ENCODE data around the gene OGA. TPM values are rescaled to one million over a fixed set of nuclear protein-coding genes. Genes with fewer than 3 reads are reported as not detected.

The OGA gene
- total and polyA plus RNA-seq, 2 of the 8 experiments (the other 6 are each of a cell fraction or from before 2014, with no cell fraction given): 31.2 to 107 TPM

DNA sequence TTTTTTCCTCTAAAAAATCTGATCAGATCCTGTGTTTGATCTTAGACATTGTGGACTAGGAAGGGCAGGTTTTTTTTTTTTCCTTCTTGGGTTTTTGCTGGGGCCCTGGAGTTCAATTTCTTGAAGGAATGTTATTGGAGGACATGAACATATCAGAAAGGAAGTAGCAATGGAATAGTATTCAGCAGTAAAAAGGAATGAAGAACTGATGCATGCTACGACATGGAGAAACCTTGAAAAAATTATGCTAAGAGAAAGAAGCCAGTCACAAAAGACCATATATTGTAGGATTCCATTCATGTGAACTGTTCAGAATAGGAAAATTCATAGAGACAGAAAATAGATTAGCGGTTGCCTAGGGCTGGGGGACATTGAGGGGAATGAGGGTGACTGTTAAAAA, 76.3 kb downstream of the OGA start:
- DNase-seq (ENCODE audit: low read depth in 1 of 2, low spot score in 2 of 2): no peak
- no peak overlapping the region for H4K5ac ChIP-seq (ENCODE audit: insufficient read length, low read depth, low read length)
- H3K79me1 ChIP-seq (ENCODE audit: low read depth, low read length): no peaks in the 10 kb centered on the region
- no peak overlapping the region for H3K9ac ChIP-seq (replicated peaks in 1 of 4; ENCODE audit: extremely low read depth in 1 of 4, low read depth in 3 of 4, low read length in 3 of 4)
- H2BK15ac ChIP-seq (ENCODE audit: low read length): no peak overlapping the region
- H3K4me3 ChIP-seq (ENCODE audit: extremely low read depth in 1 of 4, insufficient read depth in 2 of 4, low read depth in 3 of 4, low read length in 4 of 4): no peak overlapping the region
- H2AFZ ChIP-seq (ENCODE audit: low read length): no peak overlapping the region
- 48% methylated on average over 2 of the region's 2 CpGs; no CpG with 5 or more reads in 1 of the 2 experiments for WGBS, 2 experiments (ENCODE audit: extremely low coverage in 1 of 2, insufficient coverage in 1 of 2, insufficient read length in 1 of 2, insufficient replicate concordance in 2 of 2, low coverage in 1 of 2, low lambda C conversion rate in 2 of 2, missing lambda C conversion rate in 1 of 2)
- no peaks in the 10 kb centered on the region; the same call in 1 of the 2 replicates for H3K23me2 ChIP-seq (ENCODE audit: low read depth, low read length)
- CTCF ChIA-PET (ENCODE audit: partially characterized antibody): interaction anchor here (0.5 to 1.9 kb wide), 4 partner anchors 7 to 958 kb away, joined by 3 to 5 read pairs (median 4); no protein-coding TSS in a partner anchor
- no peak overlapping the region for H3K14ac ChIP-seq (ENCODE audit: insufficient read length)
- POLR2A ChIA-PET (ENCODE audit: partially characterized antibody): no interaction called here
- H3K4ac ChIP-seq (replicated peaks; ENCODE audit: insufficient read length, low read depth, low read length): no peak overlapping the region
- no peak overlapping the region for H2AK5ac ChIP-seq (ENCODE audit: low read depth, low read length)
- no peaks in the 10 kb centered on the region for H3K4me1 ChIP-seq (replicated peaks in 1 of 4; ENCODE audit: control insufficient read depth in 3 of 4, insufficient read depth in 4 of 4, low read length in 3 of 4)
- no peak overlapping the region for H2BK12ac ChIP-seq (ENCODE audit: low read depth, low read length)
- H3K18ac ChIP-seq (ENCODE audit: extremely low read depth, low read length): no peak overlapping the region
- no peaks in the 10 kb centered on the region; a peak in 1 of 4 replicates for H3K9me3 ChIP-seq (ENCODE audit: insufficient read depth in 2 of 2, low read depth in 1 of 2, low read length in 1 of 2)
- H4K91ac ChIP-seq (replicated peaks; ENCODE audit: insufficient read length, low read length): no peak overlapping the region
- no peak overlapping the region for H4K8ac ChIP-seq (ENCODE audit: extremely low read depth, insufficient read depth, low read length)
- no peak overlapping the region for H2BK5ac ChIP-seq (ENCODE audit: low read depth, low read length)
- H4K20me1 ChIP-seq (replicated peaks in 1 of 2; ENCODE audit: control insufficient read depth in 1 of 2, insufficient read depth in 2 of 2, low read length in 2 of 2): no peaks in the 10 kb centered on the region
- FAIRE-seq: no peak
- no peak overlapping the region for H3K23ac ChIP-seq (ENCODE audit: insufficient read length)
- H3K27me3 ChIP-seq (replicated peaks in 1 of 4; ENCODE audit: control insufficient read depth in 3 of 4, extremely low read depth in 1 of 4, insufficient read depth in 3 of 4, low read length in 3 of 4): peaks cover 0 to 2% (median 0%) of the 10 kb centered on the region in 4 experiments; a peak in 1 of 7 replicates
- no peak overlapping the region for H3K27ac ChIP-seq (ENCODE audit: low read depth, low read length)
- H3K79me2 ChIP-seq (ENCODE audit: control insufficient read depth in 1 of 2, insufficient read depth in 2 of 2, low read length in 2 of 2): no peaks in the 10 kb centered on the region
- H3K56ac ChIP-seq (replicated peaks; ENCODE audit: insufficient read length, low read depth, low read length): no peak overlapping the region
- no peak overlapping the region for H2BK120ac ChIP-seq (replicated peaks; ENCODE audit: low read depth, low read length)
- H3K4me2 ChIP-seq (ENCODE audit: insufficient read depth in 1 of 2, low read depth in 2 of 2, low read length in 2 of 2): no peak overlapping the region
- H2BK20ac ChIP-seq (ENCODE audit: low read length): no peak overlapping the region
- H3K36me3 ChIP-seq (ENCODE audit: control insufficient read depth in 2 of 4, insufficient read depth in 4 of 4, low read length in 3 of 4): no peaks in the 10 kb centered on the region
- TF ChIP-seq USF2 (IDR thresholded peaks at IDR 0.05; ENCODE audit: low read length): no peak
- TF ChIP-seq RBBP5 (IDR thresholded peaks at IDR 0.05; ENCODE audit: borderline replicate concordance, low read depth, low read length): no peak
- no peak for TF ChIP-seq KDM4A (IDR thresholded peaks at IDR 0.05; ENCODE audit: low read depth, low read length, severe bottlenecking)
- TF ChIP-seq E2F6 (IDR thresholded peaks at IDR 0.05): no peak
- TF ChIP-seq ZNF274 (IDR thresholded peaks at IDR 0.05; ENCODE audit: borderline replicate concordance, extremely low read depth, low read length): no peak
- TF ChIP-seq SUZ12 (IDR thresholded peaks at IDR 0.05; ENCODE audit: low read length): no peak
- no peak for TF ChIP-seq SP4 (IDR thresholded peaks at IDR 0.05; ENCODE audit: low read length)
- TF ChIP-seq NANOG (IDR thresholded peaks at IDR 0.05; ENCODE audit: insufficient read depth, low read depth, low read length, poor library complexity, severe bottlenecking): no peak
- no peak for TF ChIP-seq ASH2L (IDR thresholded peaks at IDR 0.05; ENCODE audit: low read length)
- TF ChIP-seq SRF (IDR thresholded peaks at IDR 0.05; ENCODE audit: low read depth, low read length): no peak
- no peak for TF ChIP-seq BRCA1 (IDR thresholded peaks at IDR 0.05; ENCODE audit: low read depth, low read length)
- no peak for TF ChIP-seq TAF7 (optimal IDR thresholded peaks at IDR 0.05; ENCODE audit: borderline replicate concordance, low read depth, low read length)
- no peak for TF ChIP-seq TAF1 (IDR thresholded peaks at IDR 0.05; ENCODE audit: low read depth, low read length)

Measured in H1 (cell line).